Smooth muscle cell (in vitro differentiated cells): ENCODE results near the gene CELSR3. TPM values are rescaled to one million over a fixed set of nuclear protein-coding genes. Genes with fewer than 3 reads are reported as not detected.

ENCODE experiments used
- DNase-seq: peaks from one replicate; lab custom pipeline; 2025; ENCODE audit not compliant: unreplicated experiment; lab: John Stamatoyannopoulos, UW
- H2AFZ ChIP-seq: fragments of 200-600 bp; sonication (generic); 2 replicates; pipeline ENCODE4 v1.6.0; 2016; ENCODE audit warnings: antibody characterized with exemption, low read depth, mild to moderate bottlenecking
- H3F3A ChIP-seq: fragments of 200-600 bp; sonication (generic); 2 replicates; pipeline ENCODE4 v1.6.0; 2017; ENCODE audit warnings: antibody characterized with exemption, low read depth
- H3K27ac ChIP-seq: fragments of 200-600 bp; sonication (generic); 2 replicates; pipeline ENCODE4 v1.5.1; 2016; ENCODE audit warnings: low read depth, mild to moderate bottlenecking
- H3K27me3 ChIP-seq: fragments of 200-600 bp; sonication (generic); 2 replicates; pipeline ENCODE4 v1.6.1; 2016; ENCODE audit warnings: low read depth, mild to moderate bottlenecking
- H3K36me3 ChIP-seq: fragments of 200-600 bp; sonication (generic); 2 replicates; pipeline ENCODE4 v1.5.1; 2016; ENCODE audit warnings: low read depth
- H3K4me1 ChIP-seq: fragments of 200-600 bp; sonication (generic); 2 replicates; pipeline ENCODE4 v1.5.1; 2016; ENCODE audit warnings: low read depth
- H3K4me2 ChIP-seq: fragments of 200-600 bp; sonication (generic); 2 replicates; pipeline ENCODE4 v1.6.0; 2016; ENCODE audit warnings: mild to moderate bottlenecking
- H3K4me3 ChIP-seq: fragments of 200-600 bp; sonication (generic); 2 replicates; pipeline ENCODE4 v1.5.1; 2016; ENCODE audit warnings: mild to moderate bottlenecking
- H3K79me2 ChIP-seq: fragments of 200-600 bp; sonication (generic); 2 replicates; pipeline ENCODE4 v1.6.0; 2016; ENCODE audit warnings: low read depth, mild to moderate bottlenecking
- H3K9ac ChIP-seq: fragments of 200-600 bp; sonication (generic); 2 replicates; pipeline ENCODE4 v1.6.0; 2016; ENCODE audit warnings: low read depth
- H3K9me3 ChIP-seq: fragments of 200-600 bp; sonication (generic); replicated peaks from 2 replicates; pipeline ENCODE4 v1.5.1; 2016; ENCODE audit warnings: low read depth
- H4K20me1 ChIP-seq: fragments of 200-600 bp; sonication (generic); 2 replicates; pipeline ENCODE4 v1.6.0; 2016; ENCODE audit warnings: low read depth
- CTCF ChIP-seq: fragments of 200-600 bp; sonication (generic); IDR thresholded peaks from 2 replicates; pipeline ENCODE4 v1.5.1; 2017; ENCODE audit warnings: borderline replicate concordance, mild to moderate bottlenecking, antibody characterized with exemption; ENCODE audit not compliant: insufficient read depth, poor library complexity, severe bottlenecking
- WGBS: methylation state at CpG from one replicate; pipeline ENCODE4 v1.1.7; 2016; ENCODE audit warnings: low lambda C conversion rate; 5-methylcytosine and 5-hydroxymethylcytosine counted together
- microRNA-seq: library from miRNA; unstranded; fragments of <30 nt; microRNA quantifications from one replicate; pipeline ENCODE4, GENCODE V29; 2016; ENCODE audit warnings: borderline number of aligned reads
- polyA plus RNA-seq: library from polyadenylated mRNA; unstranded; fragments of >200 nt; fragmentation: Nextera tagmentation; extraction: Ambion mirVana; gene quantifications from 2 replicates; pipeline ENCODE4 v1.2.1, GENCODE V29; 2016
- small RNA-seq: library from RNA; depleted of rRNA; stranded (forward); fragments of <200 nt; gene quantifications from one replicate; pipeline ENCODE3, GENCODE V24; 2014
- total RNA-seq: library from RNA; depleted of rRNA; stranded (reverse); fragments of >200 nt; gene quantifications from 2 replicates; pipeline ENCODE4 v1.2.3, GENCODE V29; 2014

CELSR3 gene
- total and polyA plus RNA-seq, 2 experiments from 2014 or later, result 1.5 to 2.5 TPM

GRCh38 chr3:48587686-48588085, 75.0 kb downstream of the CELSR3 start:
- Histone ChIP-seq H3K9me3 (no peaks in the 10 kb centered on the region), H3K36me3 (no peaks in the 10 kb centered on the region), H3K4me1 (no peaks in the 10 kb centered on the region), H3K4me3 (no peak overlapping the region), H3K9ac (no peak overlapping the region), H2AFZ (no peak overlapping the region), H3K79me2 (no peaks in the 10 kb centered on the region), H3F3A (no peaks in the 10 kb centered on the region), H3K27ac (no peak overlapping the region), H4K20me1 (peaks cover 67% of the 10 kb centered on the region), H3K4me2 (no peak overlapping the region), H3K27me3 (no peaks in the 10 kb centered on the region)
- TF ChIP-seq CTCF, result no peak
- WGBS, result 93% methylated on average over 11 of the region's 11 CpGs
- no peak for DNase-seq

Small RNA genes lying within 50 kb of the gene (microRNA-seq; reads per million reads assigned to microRNA genes)
- not detected for gene MIR4793

Small RNA genes lying within 50 kb of the gene (small RNA-seq; reads per million reads assigned to genes)
- gene AC141002.1, result 0.11 reads per million

Other genes with a start within 250 kb of the CELSR3 start
- 24.7 and 26.9 TPM in 2 replicates for gene PLXNB1, start 232.8 kb downstream of the CELSR3 start, total RNA-seq
- gene PLXNB1, start 232.8 kb downstream of the CELSR3 start, polyA plus RNA-seq, result 15.5 and 27.5 TPM in 2 replicates
- 9.0 and 20.7 TPM in 2 replicates for gene CCDC51, start 222.8 kb downstream of the CELSR3 start, total RNA-seq
- 17.8 and 18.3 TPM in 2 replicates for gene CCDC51, start 222.8 kb downstream of the CELSR3 start, polyA plus RNA-seq
- gene TMA7, start 222.6 kb downstream of the CELSR3 start, total RNA-seq, result 310 and 343 TPM in 2 replicates
- 491 and 511 TPM in 2 replicates for gene TMA7, start 222.6 kb downstream of the CELSR3 start, polyA plus RNA-seq
- gene ATRIP, start 216.1 kb downstream of the CELSR3 start, total RNA-seq, result 4.0 and 5.5 TPM in 2 replicates
- gene ATRIP, start 216.1 kb downstream of the CELSR3 start, polyA plus RNA-seq, result 5.7 and 7.3 TPM in 2 replicates
- gene SHISA5, start 158.7 kb downstream of the CELSR3 start, total RNA-seq, result 111 and 124 TPM in 2 replicates
- 297 and 333 TPM in 2 replicates for gene SHISA5, start 158.7 kb downstream of the CELSR3 start, polyA plus RNA-seq
- 41.4 and 48.8 TPM in 2 replicates for gene PFKFB4, start 106.1 kb downstream of the CELSR3 start, total RNA-seq
- 37.4 and 47.7 TPM in 2 replicates for gene PFKFB4, start 106.1 kb downstream of the CELSR3 start, polyA plus RNA-seq
- gene UCN2, start 99.1 kb downstream of the CELSR3 start, total RNA-seq, result 6.1 and 7.0 TPM in 2 replicates
- 4.3 and 11.6 TPM in 2 replicates for gene UCN2, start 99.1 kb downstream of the CELSR3 start, polyA plus RNA-seq
- 45.9 and 57.3 TPM in 2 replicates for gene COL7A1, start 67.6 kb downstream of the CELSR3 start, total RNA-seq
- 80.7 and 173 TPM in 2 replicates for gene COL7A1, start 67.6 kb downstream of the CELSR3 start, polyA plus RNA-seq
- gene UQCRC1, start 53.2 kb downstream of the CELSR3 start, total RNA-seq, result 206 and 250 TPM in 2 replicates
- 425 and 428 TPM in 2 replicates for gene UQCRC1, start 53.2 kb downstream of the CELSR3 start, polyA plus RNA-seq
- gene TMEM89, start 41.1 kb downstream of the CELSR3 start, total RNA-seq, result not detected in 2 replicates
- gene TMEM89, start 41.1 kb downstream of the CELSR3 start, polyA plus RNA-seq, result 0.25 and 0.47 TPM in 2 replicates
- gene SLC26A6, start 27.4 kb downstream of the CELSR3 start, total RNA-seq, result 28.4 and 29.4 TPM in 2 replicates
- 34.8 and 42.4 TPM in 2 replicates for gene SLC26A6, start 27.4 kb downstream of the CELSR3 start, polyA plus RNA-seq
- gene NCKIPSD, start 23.0 kb upstream of the CELSR3 start, total RNA-seq, result 18.3 and 21.6 TPM in 2 replicates
- 13.8 and 21.9 TPM in 2 replicates for gene NCKIPSD, start 23.0 kb upstream of the CELSR3 start, polyA plus RNA-seq
- 106 and 119 TPM in 2 replicates for gene IP6K2, start 54.3 kb upstream of the CELSR3 start, total RNA-seq
- 113 and 124 TPM in 2 replicates for gene IP6K2, start 54.3 kb upstream of the CELSR3 start, polyA plus RNA-seq
- gene PRKAR2A, start 185.0 kb upstream of the CELSR3 start, total RNA-seq, result 33.1 and 36.7 TPM in 2 replicates
- 11.9 and 13.5 TPM in 2 replicates for gene PRKAR2A, start 185.0 kb upstream of the CELSR3 start, polyA plus RNA-seq
- 8.9 and 14.7 TPM in 2 replicates for gene SLC25A20, start 236.0 kb upstream of the CELSR3 start, total RNA-seq
- gene SLC25A20, start 236.0 kb upstream of the CELSR3 start, polyA plus RNA-seq, result 12.1 and 14.6 TPM in 2 replicates